Heart right ventricle (tissue), 16 donors: ENCODE data around the gene CREBBP. TPM values are rescaled to one million over a fixed set of nuclear protein-coding genes. Genes with fewer than 3 reads are reported as not detected.

Experiments
- ATAC-seq, 8 donors: fragments of 200-7000 bp; cut with Tn5 transposase; one replicate each; pipeline ENCODE4 v1.9.1; 2020; ENCODE audit warnings: mild to moderate bottlenecking in 8 of 8, moderate library complexity in 8 of 8, moderate number of reproducible peaks in 1 of 8
- DNase-seq, 2 donors: peaks; one replicate each; pipeline ENCODE4 v3.0.0-alpha.2; 2020
- H3K27ac ChIP-seq, 10 donors: fragments of 200-600 bp; sonication (generic) in 2 of 10; one replicate each; pipeline versions ENCODE4 v1.5.0 to v1.8.0; 2020 to 2022; ENCODE audit warnings: mild to moderate bottlenecking in 3 of 10
- H3K27me3 ChIP-seq, 7 donors: fragments of 200-600 bp; one replicate each; pipeline ENCODE4 v1.8.0; 2021 to 2022; ENCODE audit warnings: mild to moderate bottlenecking in 2 of 7
- H3K36me3 ChIP-seq, 9 donors: fragments of 200-600 bp; sonication (generic) in 1 of 9; one replicate each; pipeline versions ENCODE4 v1.5.0 to v1.8.0; 2020 to 2022; ENCODE audit warnings: mild to moderate bottlenecking in 2 of 9
- H3K4me1 ChIP-seq, 9 donors: fragments of 200-600 bp; sonication (generic) in 1 of 9; one replicate each; pipeline versions ENCODE4 v1.5.0 to v1.8.0; 2020 to 2022; ENCODE audit warnings: mild to moderate bottlenecking in 4 of 9
- H3K4me3 ChIP-seq, 10 donors: fragments of 200-600 bp; sonication (generic) in 2 of 10; one replicate each; pipeline versions ENCODE4 v1.5.0 to v1.8.0; 2020 to 2022; ENCODE audit warnings: mild to moderate bottlenecking in 7 of 10, moderate library complexity in 2 of 10
- H3K9me3 ChIP-seq, 11 donors: fragments of 200-600 bp in 10 of 11; sonication (generic) in 2 of 11; one replicate each; pipeline versions ENCODE4 v1.5.0 to v1.8.0; 2013 to 2022; ENCODE audit warnings: mild to moderate bottlenecking in 2 of 11, control low read depth in 1 of 11, moderate library complexity in 1 of 11
- CTCF ChIP-seq, 9 donors: fragments of 200-600 bp; sonication (generic) in 2 of 9; IDR thresholded peaks; one replicate each; pipeline versions ENCODE4 v1.5.0 to v1.8.0; 2021 to 2022; ENCODE audit warnings: antibody characterized with exemption in 9 of 9, mild to moderate bottlenecking in 5 of 9, moderate library complexity in 1 of 9
- WGBS, 2 donors: extraction: QIAGEN DNeasy Blood & Tissue Kit; methylation state at CpG; one replicate each; pipeline ENCODE4 v1.1.7; 2013; ENCODE audit warnings: inconsistent platforms in 1 of 2; 5-methylcytosine and 5-hydroxymethylcytosine counted together
- intact Hi-C, 10 donors: fragments of 100-400 bp; cut with DNase I; formaldehyde crosslinking; loops; one replicate each; pipeline versions ENCODE4 v1.11.1 to v1.14.2; 2022
- polyA plus RNA-seq, 2 donors: library from polyadenylated mRNA; stranded (reverse); fragments of 200-250 nt; gene quantifications; one replicate each; pipeline ENCODE4 v1.2.3, GENCODE V29; 2013
- total RNA-seq, 10 donors: library from RNA; stranded (reverse); fragmentation: NEBNext Ultra II Directional in 3 of 10; extraction: Animal tissue kit (Norgen Biotek cat#: 25700) in 3 of 10; gene quantifications; one replicate each; pipeline versions ENCODE4 v1.2.1 to v1.2.4, GENCODE V29; 2021 to 2023
- donor health status: Arrhythmogenic right ventricular cardiomyopathy.
- donor health status: ischemic (EF 13 %, LVEDD 7.1; RV severe dilation, severe dysfunction).
- donor health status: healthy with polysubstance abuse.
- donor health status: DM: no; HTN: yes; CAD: no.
- donor health status: DM: no; HTN: no; CAD: no.
- donor health status: ischemic (EF 25% LVEDD 6.9; RV normal size, moderate dysfunction).
- donor health status: ischemic (EF 25% LVEDD 5.7; RV mildly dilated, moderate dysfunction).
- donor health status: healthy.
- donor health status: DM: yes; HTN: yes; CAD: no.
- donor health status: Ischemic cardiomyopathy.
- donor health status: ischemic (EF 35%, LVEDD 5.7; RV mildly dilated, moderate dysfunction).
- donor health status: nonischemic (EF 11% LVEDD 7.7; RV severe dilation, severe dysfunction).
- donor health status: DM: yes; HTN: yes; CAD: no.
- donor health status: PGD.
- donor health status: ischemic (EF 29% LVEDD 5.4; RV normal size, mild dysfunction).
- donor health status: nonischemic (EF 23%, LVEDD 6.1; RV moderate dilation, normal function).

CREBBP gene
- total and polyA plus RNA-seq, 12 donors: 6.3 to 51.5 (median 41.0) TPM

GRCh38 chr16:3713587-3714242, 166.8 kb downstream of the CREBBP start:
- intact Hi-C loops: no loop called here
- Histone ChIP-seq H3K4me1 (peaks cover 6 to 19% (median 15%) of the 10 kb centered on the region in 9 donors), H3K9me3 (no peaks in the 10 kb centered on the region), H3K27me3 (no peaks in the 10 kb centered on the region), H3K27ac (no peak overlapping the region), H3K4me3 (no peak overlapping the region), H3K36me3 (peaks cover 0 to 23% (median 0%) of the 10 kb centered on the region in 9 donors)
- WGBS, 2 donors: 81 to 88% methylated on average over 15 of the region's 15 CpGs
- DNase-seq (no peak), ATAC-seq (no peak)
- no peak for TF ChIP-seq CTCF (IDR thresholded peaks at IDR 0.05)

GRCh38 chr16:3712861-3713372, 167.6 kb downstream of the CREBBP start:
- H3K4me1 ChIP-seq: peaks cover 3 to 15% (median 10%) of the 10 kb centered on the region in 9 donors
- no peak for TF ChIP-seq CTCF (IDR thresholded peaks at IDR 0.05)
- WGBS, 2 donors: 85 to 88% methylated on average over 16 of the region's 16 CpGs
- H3K27ac ChIP-seq: no peak overlapping the region
- intact Hi-C loops: no loop called here
- H3K36me3 ChIP-seq: peaks cover 0 to 23% (median 0%) of the 10 kb centered on the region in 9 donors
- DNase-seq: no peak
- no peaks in the 10 kb centered on the region for H3K27me3 ChIP-seq
- H3K9me3 ChIP-seq: no peaks in the 10 kb centered on the region
- no peak for ATAC-seq
- no peak overlapping the region for H3K4me3 ChIP-seq

- DNase-seq (no peak), ATAC-seq (no peak)
- 92 to 94% methylated on average over 10 of the region's 10 CpGs for WGBS, 2 donors
- Histone ChIP-seq H3K27ac (no peak overlapping the region), H3K9me3 (no peaks in the 10 kb centered on the region), H3K27me3 (no peaks in the 10 kb centered on the region), H3K36me3 (peaks cover 0 to 23% (median 0%) of the 10 kb centered on the region in 9 donors), H3K4me1 (no peaks in the 10 kb centered on the region), H3K4me3 (no peak overlapping the region)
- intact Hi-C loops: no loop called here
- TF ChIP-seq CTCF (IDR thresholded peaks at IDR 0.05): no peak
These were observed 174.1 kb downstream of the CREBBP start for GRCh38 chr16:3706253-3707012.

GRCh38 chr16:3702082-3702481, 178.4 kb downstream of the CREBBP start:
- no peak for TF ChIP-seq CTCF (IDR thresholded peaks at IDR 0.05)
- ATAC-seq: no peak
- WGBS, 2 donors: 97% methylated on average over 7 of the region's 7 CpGs
- Histone ChIP-seq H3K27ac (no peak overlapping the region), H3K4me1 (no peaks in the 10 kb centered on the region), H3K27me3 (no peaks in the 10 kb centered on the region), H3K36me3 (peaks cover 0 to 15% (median 0%) of the 10 kb centered on the region in 9 donors), H3K4me3 (no peak overlapping the region), H3K9me3 (no peaks in the 10 kb centered on the region)
- intact Hi-C loops: no loop called here
- no peak for DNase-seq
